OCI-LY7 (cell line): ENCODE data around the gene METTL21A.

Experiments used
- CTCF ChIP-seq: fragments of 200-600 bp; sonication (generic); conservative IDR thresholded peaks from 2 replicates; pipeline ENCODE4 v1.5.1; 2014; ENCODE audit warnings: mild to moderate bottlenecking, antibody characterized with exemption, low read length, moderate library complexity, mixed read lengths
- EZH2phosphoT487 ChIP-seq: fragments of 200-600 bp; sonication (generic); IDR thresholded peaks from 2 replicates; pipeline ENCODE4 v1.6.1; 2018; ENCODE audit warnings: low read depth, borderline replicate concordance, mild to moderate bottlenecking, mixed run types, antibody characterized with exemption, low read length, moderate library complexity, mixed read lengths

- TF ChIP-seq CTCF (no peak), EZH2phosphoT487 (no peak)
Measured at GRCh38 chr2:207606829-207607228, 18.4 kb downstream of the METTL21A start.
